GM18868 (cell line): ENCODE data around the gene UNK.
A peak's percentile ranks its signal among the peaks of the same experiment; 100 is the strongest.
"Not testable (repeated sequence)": the region's sequence is repeated elsewhere in the genome, so short reads cannot be mapped to it uniquely, and the experiment has no call there.

ENCODE experiments used
- ATAC-seq: cut with Tn5 transposase; IDR thresholded peaks from one replicate; pipeline ENCODE4 v1.9.1; 2021; ENCODE audit warnings: mild to moderate bottlenecking, moderate library complexity; ENCODE audit not compliant: unreplicated experiment

The UNK gene

DNA sequence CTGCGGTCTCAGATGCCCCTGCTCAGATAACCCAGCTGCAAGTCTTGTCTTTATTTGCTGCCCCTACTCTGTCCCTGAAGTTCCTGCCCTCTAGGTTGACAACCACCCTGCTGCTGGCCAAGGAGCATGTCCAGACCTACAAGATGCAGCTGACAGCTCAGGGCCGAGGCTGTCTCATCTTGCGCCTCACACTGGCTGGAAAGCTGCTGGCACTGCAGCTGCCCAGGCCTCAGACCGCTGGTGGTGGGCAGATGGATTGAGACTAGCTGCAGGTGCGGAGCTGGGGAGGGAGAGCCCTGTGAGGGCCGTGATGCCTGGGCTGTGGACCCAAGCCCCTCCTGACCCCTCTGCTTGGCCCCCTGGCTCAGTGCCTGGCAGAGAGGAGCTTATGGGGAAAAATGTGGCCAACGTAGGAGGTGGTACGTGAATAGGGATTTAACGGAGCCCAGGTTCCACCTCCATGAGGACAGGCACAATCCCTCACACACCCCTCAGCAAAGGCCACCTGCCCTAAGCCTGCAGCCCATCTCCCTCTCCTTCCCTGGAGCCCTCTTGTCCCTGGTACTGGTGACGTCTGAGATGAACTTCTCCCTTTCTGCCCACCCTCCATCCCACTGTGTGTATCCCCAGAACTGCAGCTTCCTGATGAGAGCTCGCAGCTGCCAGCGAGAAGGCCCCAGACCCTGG is 11.3 kb upstream of the UNK start:
- no peak for ATAC-seq

DNA sequence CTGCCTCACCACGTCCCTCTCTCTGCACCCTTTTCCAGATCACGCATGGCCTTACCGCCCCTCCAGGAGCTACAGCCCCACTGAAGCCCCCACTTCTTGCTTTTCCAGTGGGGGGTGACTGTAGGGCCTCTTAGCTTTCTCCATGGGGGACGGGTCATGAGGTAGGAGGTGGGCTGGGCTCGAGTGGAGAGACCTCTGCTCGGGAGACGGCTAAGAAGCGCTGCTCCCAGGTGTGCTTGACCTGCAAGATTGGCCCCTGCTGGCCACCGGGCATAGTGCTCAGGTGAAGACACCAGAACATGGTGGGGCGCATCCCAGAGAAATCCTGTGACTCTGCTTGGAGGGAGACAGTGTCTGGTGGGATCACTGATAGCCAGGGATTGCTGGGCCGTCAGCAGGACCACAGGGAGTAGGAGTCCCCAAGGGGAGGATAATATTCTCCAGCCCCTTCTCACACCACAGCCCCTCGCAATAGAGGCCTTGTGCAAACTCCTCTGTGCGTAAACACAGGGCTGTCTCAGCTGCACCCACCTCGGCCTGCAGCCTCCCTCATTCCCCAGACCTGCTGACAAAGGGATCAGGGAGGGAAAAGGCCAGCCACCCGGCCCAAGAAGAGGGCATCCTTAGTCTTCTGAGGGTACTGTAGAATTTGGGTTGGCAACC is 10.7 kb upstream of the UNK start:
- ATAC-seq, result no peak

DNA sequence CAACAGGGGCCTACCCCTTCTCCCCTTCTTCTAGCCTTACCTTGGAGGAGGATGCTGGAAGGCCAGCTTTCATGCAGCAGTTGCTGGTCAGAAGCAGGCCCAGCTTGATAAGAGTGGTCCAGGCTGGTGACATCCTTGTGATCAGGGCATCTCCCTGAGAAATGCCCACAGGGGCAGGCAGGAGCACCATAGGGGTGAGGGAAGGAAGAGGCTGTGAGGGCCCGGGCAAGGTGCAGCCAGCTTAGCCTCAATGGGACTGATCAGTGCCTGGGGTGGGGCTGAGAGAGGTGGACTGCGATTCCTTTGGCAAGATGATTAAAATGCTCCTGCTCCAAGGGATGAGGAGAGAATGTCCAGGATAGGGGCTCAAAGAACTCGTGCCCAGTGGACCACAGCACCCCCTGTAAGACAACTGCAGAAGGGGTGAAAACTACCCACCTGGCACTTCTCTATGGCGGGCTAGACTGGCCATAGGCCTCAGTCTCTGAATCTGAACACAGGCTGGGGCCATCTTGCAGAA is 10.1 kb upstream of the UNK start:
- ATAC-seq, result no peak

DNA sequence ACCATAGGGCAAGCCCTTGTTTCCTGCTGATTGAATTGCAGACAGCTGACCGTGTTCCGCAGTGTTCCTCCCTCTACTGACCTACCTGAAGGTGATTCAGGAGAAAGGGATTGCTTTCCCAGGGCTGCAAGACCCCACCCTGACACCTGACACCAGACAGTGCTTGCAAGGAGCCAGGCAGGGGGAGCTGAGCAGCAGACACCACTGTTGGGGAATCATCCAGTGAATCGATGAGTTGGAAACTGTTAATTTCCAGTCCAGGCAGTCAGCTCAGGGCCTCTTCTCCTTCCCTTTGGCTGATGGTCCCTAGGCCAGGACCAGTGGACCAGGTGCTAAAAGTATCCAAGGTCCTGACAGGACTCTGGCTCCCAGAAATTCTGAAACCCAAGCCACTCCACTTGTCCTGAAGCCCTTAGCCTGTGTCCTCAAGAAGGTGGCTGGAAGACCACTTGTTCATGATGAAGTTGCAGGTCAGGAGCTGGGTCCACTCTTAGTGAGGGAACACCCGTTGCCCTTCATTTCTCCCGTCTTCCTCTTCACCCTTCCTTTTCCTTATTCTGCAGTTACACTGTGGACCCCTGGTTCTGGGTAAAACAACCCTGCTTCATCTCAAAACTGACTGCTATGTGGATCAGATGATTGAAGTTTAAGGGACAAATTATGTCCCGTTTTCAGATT is 9.5 kb upstream of the UNK start:
- no peak for ATAC-seq

DNA sequence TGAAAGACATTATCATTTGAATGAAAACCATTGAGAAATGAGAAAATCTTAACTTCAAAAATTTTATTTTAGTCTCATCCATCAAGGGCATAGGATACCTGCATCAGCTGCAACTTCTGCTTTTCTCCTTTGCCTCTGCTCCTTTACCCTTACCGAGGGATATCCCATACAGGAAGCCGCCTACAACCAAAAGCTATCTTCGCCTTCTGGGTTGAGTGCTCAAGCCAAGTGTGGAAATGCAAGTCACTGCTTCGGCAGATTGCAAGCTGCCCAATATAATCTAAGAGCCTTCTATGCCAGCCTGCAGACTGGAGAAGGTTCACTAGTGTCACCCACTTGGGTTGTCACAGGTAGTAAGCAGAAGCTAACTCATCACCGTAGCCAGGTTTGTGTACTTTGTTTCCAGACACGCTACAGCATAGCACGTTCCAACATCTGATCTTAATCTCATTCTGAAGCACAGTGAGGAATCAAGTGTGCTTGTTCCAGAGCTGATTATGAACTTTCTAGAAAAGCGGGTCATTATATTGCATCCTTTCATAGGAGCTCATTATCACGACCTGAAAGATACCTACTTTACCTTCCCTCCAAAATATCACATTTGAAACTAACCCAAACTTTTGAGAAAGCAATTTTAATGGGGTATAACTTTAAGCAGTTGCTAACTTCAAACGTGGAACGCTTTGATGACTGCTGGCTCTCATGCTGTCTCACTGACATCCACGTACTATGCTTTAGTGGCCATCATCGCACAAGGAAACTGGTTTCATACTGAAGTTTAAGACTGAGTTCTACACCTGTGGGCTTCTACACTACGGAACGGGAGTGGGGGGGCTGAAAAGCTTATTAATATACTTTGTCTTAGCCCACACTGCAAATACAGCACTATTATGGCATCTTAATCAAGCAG is 8.0 kb upstream of the UNK start:
- ATAC-seq, result no peak

DNA sequence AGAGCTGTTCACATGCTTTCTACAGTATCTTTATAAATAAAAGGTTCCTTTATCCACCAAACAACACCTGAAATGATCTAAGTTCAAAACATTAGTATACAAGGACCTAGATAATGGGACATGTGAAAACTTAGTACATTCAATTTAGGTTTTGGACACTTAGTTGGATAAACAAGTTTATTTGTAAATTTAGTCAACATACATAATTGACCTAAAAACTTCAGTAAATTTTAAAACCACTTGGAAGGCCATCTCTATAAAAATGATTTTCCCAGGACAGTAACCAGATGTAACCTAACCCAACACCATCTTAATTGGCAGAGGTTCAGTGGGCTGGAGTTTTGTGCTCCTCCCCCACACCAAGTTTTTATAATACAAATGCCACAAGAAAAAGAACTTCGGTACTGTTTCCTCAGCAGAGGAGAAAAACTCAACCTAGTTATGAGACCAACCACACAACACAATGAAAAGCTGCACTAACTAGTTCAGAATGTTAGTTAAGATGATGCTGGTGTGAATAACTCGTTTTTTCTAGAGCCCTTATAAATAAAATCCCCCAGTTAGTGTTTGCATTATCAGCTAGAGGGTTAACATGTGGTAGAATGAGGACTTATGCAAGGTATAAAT is 7.2 kb upstream of the UNK start:
- ATAC-seq, result no peak

DNA sequence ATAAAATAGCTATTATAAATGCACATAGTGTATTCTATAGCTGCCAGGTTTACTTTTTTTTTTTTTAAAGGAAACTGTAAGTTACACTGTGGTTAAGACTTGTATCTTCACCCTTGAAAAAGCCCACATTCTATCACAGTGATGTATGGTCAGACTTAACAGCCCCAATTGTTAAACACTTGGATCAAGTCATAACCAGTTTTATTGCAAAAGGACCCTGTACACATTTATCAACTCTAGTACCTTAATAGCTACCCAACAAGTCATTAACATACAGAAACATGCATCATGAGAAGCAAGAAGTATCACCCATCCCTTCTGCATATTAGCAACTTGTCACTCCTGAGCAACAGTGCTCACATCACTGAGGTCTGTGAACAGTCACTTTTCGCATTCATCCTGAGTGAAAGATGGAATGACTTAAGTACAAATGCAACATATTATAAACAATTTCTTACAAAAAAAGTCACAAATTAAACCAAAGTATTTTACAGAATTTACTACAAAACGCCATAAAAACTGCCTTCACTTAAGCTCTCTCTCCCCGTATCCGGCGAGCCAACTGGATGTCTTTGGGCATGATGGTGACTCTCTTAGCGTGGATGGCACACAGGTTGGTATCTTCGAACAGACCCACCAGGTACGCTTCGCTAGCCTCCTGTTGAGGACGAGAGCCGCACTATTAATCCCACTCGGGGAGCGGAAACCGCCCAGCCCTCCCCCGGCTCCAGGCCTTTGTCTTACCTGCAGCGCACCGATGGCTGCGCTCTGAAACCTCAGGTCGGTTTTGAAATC is 6.3 kb upstream of the UNK start:
- not testable (repeated sequence) for ATAC-seq

DNA sequence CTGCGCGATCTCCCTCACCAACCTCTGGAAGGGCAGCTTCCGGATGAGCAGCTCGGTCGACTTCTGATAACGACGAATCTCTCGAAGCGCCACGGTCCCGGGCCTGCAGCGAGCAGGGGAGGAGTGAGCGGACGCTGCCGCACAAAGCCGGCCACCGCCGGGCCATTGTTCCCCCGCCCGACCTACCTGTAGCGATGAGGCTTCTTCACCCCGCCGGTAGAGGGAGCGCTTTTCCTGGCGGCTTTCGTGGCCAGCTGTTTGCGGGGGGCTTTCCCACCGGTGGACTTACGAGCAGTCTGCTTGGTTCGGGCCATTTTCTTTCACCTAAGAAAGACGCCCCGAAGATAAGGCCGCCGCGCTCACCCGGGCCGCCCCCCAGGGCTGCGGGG is 5.8 kb upstream of the UNK start:
- peak; percentile 6 for ATAC-seq

DNA sequence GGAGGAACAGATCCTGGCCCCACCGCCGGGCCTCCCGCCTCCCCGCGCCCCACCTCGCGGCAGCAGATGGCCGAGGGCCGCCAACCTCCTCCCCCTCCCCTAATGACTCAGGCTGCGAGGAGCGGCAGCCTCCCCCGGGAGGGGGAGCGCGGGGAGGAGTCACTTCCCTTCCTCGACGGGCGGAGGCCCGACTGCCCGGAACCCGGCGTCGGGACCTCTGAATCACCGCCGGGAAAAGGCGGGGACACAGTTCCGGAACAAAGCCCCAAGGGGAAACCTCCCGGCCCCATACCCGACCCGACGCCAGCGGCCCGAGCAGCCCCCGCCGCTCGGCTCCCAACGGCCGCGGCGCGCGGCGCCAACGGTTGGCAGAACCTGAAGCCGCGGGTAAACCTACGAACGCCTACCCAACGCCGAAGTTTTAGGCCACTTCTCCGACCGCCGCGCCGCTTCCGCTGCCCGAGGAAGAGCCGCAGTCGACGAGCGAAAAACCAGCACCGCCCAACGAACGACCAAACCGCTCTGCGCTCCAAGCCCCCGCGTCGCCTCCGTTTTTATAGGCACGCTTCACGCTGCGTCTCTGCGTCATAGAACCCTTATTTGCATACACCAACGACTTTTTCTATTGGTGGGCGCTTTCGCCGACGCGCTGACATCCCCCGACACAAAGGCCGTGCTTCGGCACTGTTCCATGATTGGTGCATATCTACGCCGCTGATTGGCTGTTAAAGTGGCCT is 5.2 kb upstream of the UNK start:
- peak; percentile 68 for ATAC-seq

DNA sequence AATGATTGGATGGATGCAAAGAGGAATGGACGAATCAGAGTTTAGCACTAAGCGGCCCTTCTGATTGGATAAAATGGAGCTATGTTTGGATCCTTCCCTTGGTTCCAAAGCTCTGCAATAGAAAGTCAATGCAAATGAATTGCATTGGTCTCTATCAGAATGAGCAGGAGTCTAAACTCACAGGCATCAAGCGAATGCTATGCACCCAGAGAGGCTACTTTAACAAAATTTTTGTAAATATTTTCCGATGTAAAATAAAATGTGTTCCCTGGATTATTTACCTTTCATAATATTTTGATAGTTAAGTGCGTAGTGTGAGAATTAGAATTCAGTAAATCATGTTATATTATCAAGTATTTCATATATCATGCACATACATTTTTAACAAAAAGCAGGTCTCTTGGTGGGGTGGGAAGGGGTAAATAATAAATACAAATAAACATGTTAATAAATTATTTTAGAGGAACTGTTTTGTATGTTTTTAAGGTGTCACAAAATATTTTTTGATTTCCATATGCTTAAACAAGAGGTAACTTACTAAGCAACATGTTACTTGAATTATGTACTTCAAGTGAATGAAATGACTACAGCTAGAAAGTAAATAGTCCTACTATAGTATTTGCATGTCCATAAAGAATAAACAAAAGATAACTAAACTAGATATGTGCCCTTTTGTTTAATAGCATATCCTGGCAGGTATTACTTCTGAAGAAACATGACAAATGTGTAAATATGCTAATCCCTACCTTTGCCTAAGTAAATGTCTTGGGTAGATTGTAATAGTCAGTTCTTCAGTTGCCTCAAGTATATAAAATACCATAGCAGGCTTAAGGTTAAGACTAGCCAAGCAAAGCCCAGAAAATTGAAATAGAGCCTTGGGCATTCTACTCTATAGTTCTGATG is 4.4 kb upstream of the UNK start:
- no peak for ATAC-seq

DNA sequence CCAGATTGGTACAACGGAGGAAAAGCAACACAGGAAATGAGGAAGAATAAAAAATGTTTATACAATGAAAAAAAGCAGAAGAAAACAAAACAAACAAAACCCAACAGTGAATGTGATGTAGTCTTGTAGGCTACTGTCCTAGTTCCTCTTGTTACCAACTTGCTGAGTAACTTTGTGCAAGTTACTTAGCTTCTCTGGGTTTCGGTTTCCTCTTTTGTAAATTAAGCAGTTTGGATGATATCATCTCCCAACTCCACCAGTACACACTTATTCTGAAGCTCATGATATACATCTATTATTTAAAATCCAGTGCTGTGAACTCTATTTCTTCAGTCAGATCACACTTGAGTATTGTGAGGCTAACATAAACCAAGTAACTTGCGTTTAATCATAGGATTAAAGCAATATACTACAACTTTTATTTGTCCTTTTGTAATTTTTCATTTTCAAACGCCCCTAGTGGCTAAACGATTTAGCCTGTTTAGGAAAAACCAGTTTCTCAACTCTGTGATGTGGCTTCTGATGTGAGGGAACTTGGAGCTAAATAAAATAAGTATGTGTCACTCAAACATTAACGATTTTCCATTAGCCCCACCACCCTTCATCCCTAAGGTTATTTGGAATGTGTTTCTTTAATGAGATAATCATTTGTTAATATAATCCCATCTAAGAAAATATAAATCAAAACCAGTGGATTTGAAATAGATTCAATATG is 1.4 kb upstream of the UNK start:
- no peak for ATAC-seq

DNA sequence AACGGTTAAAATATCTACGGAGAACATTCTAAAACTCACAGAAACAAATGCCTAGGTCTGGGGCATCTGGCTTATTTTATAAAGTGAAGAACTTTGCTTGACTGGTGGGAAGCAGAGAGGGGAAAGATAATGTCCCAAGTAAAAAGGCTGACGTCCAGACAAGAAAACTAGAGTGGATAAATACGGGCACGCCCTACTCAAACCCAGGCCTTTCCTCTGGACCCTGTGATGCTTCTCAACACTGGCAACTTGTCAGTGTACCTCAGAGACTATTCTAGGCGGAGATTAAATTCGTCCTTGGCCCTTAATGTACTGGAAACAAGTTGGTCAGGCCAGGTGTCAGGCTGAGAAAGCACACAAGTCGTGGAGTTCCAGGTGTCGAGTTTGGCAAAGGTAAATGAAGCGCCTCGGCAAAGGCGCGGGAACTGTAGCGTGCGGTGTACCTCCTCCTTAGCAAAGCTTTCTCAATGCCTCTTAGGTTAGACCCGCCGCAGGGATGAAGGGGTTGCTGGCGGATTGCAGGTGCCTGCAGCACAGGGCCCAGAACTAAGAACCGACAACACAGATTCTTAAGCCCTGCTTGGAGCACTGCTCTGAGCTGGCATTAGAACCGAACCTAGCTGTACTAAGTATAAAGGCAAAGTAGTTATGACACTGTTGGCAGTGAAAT is 668 bp upstream of the UNK start:
- no peak for ATAC-seq

DNA sequence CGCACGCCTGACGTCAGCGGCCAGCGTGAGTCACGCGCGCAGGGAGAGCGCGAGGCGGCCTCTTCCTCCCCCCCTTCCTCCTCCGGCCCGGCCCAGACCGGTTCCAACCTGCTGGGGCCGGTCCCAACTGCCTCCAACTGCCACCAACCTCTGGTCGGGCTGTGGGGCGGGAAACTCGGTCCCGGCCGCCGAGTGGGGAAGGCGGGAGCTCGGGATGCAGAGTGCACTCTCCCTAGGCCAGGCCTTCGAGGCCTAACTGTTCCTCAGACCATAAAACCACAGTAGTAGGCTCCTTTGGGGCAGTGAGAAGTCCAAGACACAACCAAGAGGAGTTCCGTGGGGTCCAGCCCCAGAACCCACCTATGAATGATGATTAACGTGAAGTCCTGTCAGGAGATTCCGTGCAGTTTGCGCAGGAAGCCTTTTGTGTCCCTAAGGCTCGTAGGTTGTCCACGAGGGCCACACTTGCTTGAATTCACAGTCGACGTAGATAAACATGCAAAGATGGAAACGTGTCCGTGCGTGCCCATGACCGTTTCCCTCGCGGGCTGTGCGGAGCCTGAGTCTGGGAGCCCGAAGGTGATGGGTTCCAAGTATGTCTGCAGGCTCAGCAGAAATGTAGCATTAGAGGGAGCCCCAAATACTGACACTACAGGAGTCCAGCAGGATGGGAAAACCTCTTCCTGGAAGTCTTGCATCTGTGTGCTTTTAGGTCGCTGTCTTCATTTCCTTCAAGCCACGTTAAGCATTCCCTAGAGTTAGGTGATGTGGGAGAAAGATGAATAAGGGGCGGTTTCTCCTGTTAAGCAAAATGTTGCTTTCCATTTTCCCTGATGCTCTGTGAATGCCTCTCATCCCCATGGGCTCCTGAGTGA is 647 bp downstream of the UNK start:
- ATAC-seq, result peak; percentile 60

DNA sequence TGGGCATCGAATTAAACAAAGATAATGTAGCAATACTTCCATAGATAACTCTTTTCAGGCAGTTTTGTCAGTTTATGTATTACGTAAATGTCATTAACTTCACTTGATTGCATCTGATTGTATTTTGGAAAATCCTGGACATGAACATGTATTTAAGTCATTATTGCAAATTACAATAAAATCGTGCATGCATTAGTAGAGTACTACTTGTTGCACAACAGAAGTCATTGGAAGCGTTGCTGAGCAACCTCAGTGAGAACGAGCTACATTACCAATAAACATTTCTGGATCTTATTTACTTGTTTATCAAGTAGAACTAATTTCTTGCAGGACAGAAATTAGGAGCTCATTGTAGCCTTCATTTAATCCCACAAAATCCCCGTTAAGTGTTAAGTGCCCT is 6.6 kb downstream of the UNK start:
- no peak for ATAC-seq

DNA sequence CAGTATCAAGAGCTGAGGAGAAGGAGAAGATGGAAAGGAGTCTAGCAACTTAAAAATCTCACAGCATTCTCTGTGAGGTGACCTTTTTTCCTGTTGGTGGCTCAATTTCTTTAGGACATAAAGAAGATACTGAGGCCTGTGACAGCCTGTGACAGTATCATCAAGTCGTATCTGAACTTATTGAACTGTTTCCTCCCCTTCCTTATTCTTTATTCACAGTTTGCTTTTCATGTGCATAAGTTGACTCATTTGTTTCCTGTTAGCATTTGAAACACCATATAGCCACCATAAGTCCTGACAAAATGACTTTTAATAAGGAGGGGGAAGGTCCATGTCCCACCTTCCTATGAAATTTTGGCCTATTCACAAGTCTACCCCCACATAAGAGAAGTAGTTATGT is 8.9 kb downstream of the UNK start:
- ATAC-seq, result no peak
